OCI-LY1 (cell line): ENCODE data around the gene SLC35F5.

Experiments used
- H2AFZ ChIP-seq: fragments of 200-600 bp; sonication (generic), shearing (Covaris generic); 2 replicates; pipeline ENCODE4 v1.6.0; 2014; ENCODE audit warnings: antibody characterized with exemption, mild to moderate bottlenecking, low read length
- H3F3A ChIP-seq: fragments of 200-600 bp; sonication (generic), shearing (Covaris generic); 2 replicates; pipeline ENCODE4 v1.6.0; 2014; ENCODE audit warnings: mild to moderate bottlenecking, antibody characterized with exemption, low read length, moderate library complexity; ENCODE audit not compliant: insufficient read depth
- H3K27ac ChIP-seq: fragments of 200-600 bp; sonication (generic); 2 replicates; pipeline ENCODE4 v1.5.1; 2014; ENCODE audit warnings: low read length, mixed run types, mild to moderate bottlenecking, low read depth; ENCODE audit not compliant: poor library complexity, severe bottlenecking
- H3K27me3 ChIP-seq: fragments of 200-600 bp; sonication (generic); 2 replicates; pipeline ENCODE4 v1.6.0; 2014; ENCODE audit warnings: antibody characterized with exemption, mild to moderate bottlenecking, low read length, moderate library complexity; ENCODE audit not compliant: insufficient read depth
- H3K36me3 ChIP-seq: fragments of 200-600 bp; sonication (generic); 2 replicates; pipeline ENCODE4 v1.6.1; 2014; ENCODE audit warnings: mild to moderate bottlenecking, antibody characterized with exemption, low read length, moderate library complexity, mixed read lengths; ENCODE audit not compliant: insufficient read depth
- H3K4me1 ChIP-seq: fragments of 200-600 bp; sonication (generic); 2 replicates; pipeline ENCODE4 v1.5.1; 2014; ENCODE audit warnings: mild to moderate bottlenecking, low read length, moderate library complexity; ENCODE audit not compliant: insufficient read depth, severe bottlenecking
- H3K4me2 ChIP-seq: fragments of 200-600 bp; sonication (generic), shearing (Covaris generic); 2 replicates; pipeline ENCODE4 v1.6.1; 2014; ENCODE audit warnings: low read length
- H3K4me3 ChIP-seq: fragments of 200-600 bp; sonication (generic); 2 replicates; pipeline ENCODE4 v1.5.1; 2014; ENCODE audit warnings: low read length, low read depth, mild to moderate bottlenecking, mixed read lengths; ENCODE audit not compliant: poor library complexity, severe bottlenecking
- H3K79me2 ChIP-seq: fragments of 200-600 bp; shearing (Covaris generic); 2 replicates; pipeline ENCODE4 v1.6.1; 2016; ENCODE audit warnings: mixed run types, low read length, mixed read lengths; ENCODE audit not compliant: insufficient read depth
- H3K9ac ChIP-seq: fragments of 200-600 bp; sonication (generic), shearing (Covaris generic); 2 replicates; pipeline ENCODE4 v1.6.1; 2014; ENCODE audit warnings: mild to moderate bottlenecking, low read length, mixed read lengths
- H3K9me2 ChIP-seq: fragments of 200-600 bp; sonication (generic), shearing (Covaris generic); 2 replicates; pipeline ENCODE4 v1.6.1; 2014; ENCODE audit warnings: low read depth, mild to moderate bottlenecking, low read length, mixed read lengths
- H3K9me3 ChIP-seq: fragments of 200-600 bp; shearing (Covaris generic); 2 replicates; pipeline ENCODE4 v1.6.1; 2014; ENCODE audit warnings: low read length, mixed read lengths
- H4K20me1 ChIP-seq: fragments of 200-600 bp; sonication (generic), shearing (Covaris generic); 2 replicates; pipeline ENCODE4 v1.6.0; 2016; ENCODE audit warnings: mild to moderate bottlenecking, low read length; ENCODE audit not compliant: insufficient read depth
- EZH2 ChIP-seq: fragments of 200-600 bp; sonication (generic), shearing (Covaris generic); IDR thresholded peaks from 2 replicates; pipeline ENCODE4 v1.8.0; 2017; ENCODE audit warnings: borderline replicate concordance, mixed run types, mild to moderate bottlenecking, antibody characterized with exemption, low read length, moderate library complexity, mixed read lengths
- TF ChIP-seq, protein P1 (sequence below): fragments of 200-600 bp; sonication (generic), shearing (Covaris generic); IDR thresholded peaks from 2 replicates; pipeline ENCODE4 v1.5.1; 2017; ENCODE audit warnings: mild to moderate bottlenecking, antibody characterized with exemption, low read length, moderate library complexity, mixed read lengths

The SLC35F5 gene

DNA sequence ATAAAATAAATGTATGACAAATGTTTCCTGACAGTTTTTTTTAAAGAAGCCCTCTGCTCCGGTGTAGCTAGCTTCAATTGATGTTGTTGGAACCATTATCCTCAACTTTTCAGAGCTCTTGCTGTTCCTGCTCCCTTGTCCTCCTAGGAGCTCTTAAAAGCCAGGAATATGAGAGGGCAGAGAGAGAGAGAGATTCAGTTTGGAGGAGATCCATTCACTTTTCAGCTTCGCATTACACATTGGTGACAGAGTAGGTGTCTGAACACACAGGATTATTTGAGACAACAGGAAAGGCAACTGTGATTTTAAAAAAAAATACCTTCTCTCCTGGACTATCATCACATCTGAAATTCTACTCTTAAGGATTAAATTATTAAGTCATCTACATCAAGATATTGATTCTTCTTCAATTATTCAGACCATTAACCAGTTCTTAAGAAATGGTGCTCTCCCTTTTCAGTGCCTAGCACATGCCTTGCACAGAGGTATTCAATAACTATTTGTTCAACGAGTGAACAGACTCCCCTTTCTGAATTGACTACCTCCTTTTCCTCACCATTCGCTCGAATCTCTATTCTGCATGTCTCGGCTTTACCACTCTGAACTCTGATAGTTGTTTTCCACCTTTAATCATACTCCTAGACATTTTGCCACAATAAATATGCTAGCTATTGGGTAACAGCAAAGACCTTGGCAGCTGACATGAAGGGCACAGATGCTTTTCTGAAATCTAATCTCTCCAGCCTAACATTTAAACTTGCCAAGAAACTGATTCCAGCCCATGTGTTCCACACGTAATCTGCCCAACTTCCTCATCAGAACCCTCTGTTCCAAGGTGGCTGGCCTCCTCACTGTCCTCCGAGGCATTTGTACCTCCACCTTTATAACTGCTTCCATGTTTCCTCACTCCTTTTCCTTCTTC lies 28.6 kb upstream of the SLC35F5 start:
- H3K9me2 ChIP-seq: no peaks in the 10 kb centered on the region
- no peaks in the 10 kb centered on the region for H3F3A ChIP-seq
- H3K27ac ChIP-seq: no peak overlapping the region
- H3K4me1 ChIP-seq: peaks cover 10% of the 10 kb centered on the region
- no peak overlapping the region for H3K4me3 ChIP-seq
- H3K9ac ChIP-seq: no peak overlapping the region
- no peaks in the 10 kb centered on the region for H3K36me3 ChIP-seq
- H3K27me3 ChIP-seq: no peaks in the 10 kb centered on the region
- H3K79me2 ChIP-seq: no peaks in the 10 kb centered on the region
- no peaks in the 10 kb centered on the region for H3K9me3 ChIP-seq
- H4K20me1 ChIP-seq: no peaks in the 10 kb centered on the region
- no peak overlapping the region for H2AFZ ChIP-seq
- no peak for TF ChIP-seq EZH2
- TF ChIP-seq, protein P1, sequence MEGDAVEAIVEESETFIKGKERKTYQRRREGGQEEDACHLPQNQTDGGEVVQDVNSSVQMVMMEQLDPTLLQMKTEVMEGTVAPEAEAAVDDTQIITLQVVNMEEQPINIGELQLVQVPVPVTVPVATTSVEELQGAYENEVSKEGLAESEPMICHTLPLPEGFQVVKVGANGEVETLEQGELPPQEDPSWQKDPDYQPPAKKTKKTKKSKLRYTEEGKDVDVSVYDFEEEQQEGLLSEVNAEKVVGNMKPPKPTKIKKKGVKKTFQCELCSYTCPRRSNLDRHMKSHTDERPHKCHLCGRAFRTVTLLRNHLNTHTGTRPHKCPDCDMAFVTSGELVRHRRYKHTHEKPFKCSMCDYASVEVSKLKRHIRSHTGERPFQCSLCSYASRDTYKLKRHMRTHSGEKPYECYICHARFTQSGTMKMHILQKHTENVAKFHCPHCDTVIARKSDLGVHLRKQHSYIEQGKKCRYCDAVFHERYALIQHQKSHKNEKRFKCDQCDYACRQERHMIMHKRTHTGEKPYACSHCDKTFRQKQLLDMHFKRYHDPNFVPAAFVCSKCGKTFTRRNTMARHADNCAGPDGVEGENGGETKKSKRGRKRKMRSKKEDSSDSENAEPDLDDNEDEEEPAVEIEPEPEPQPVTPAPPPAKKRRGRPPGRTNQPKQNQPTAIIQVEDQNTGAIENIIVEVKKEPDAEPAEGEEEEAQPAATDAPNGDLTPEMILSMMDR: no peak
- H3K4me2 ChIP-seq: no peak overlapping the region

DNA sequence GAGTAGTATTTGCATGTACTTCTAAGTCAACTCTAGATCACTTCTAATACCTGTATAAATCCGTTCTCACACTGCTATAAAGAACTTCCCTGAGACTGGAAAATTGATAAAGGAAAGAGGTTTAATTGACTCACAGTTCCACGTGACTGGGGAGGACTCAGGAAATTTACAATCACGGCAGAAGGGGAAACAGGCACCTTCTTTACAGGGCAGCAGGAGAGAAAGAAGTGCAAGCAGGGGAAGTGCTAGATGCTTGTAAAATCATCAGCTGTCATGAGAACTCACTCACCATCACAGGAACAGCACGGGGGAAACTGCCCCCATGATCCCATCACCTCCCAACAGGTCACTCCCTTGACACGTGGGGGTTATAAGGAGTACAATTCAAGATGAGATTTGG lies 24.0 kb upstream of the SLC35F5 start:
- H2AFZ ChIP-seq: peak overlapping the region; percentile 94
- H3K36me3 ChIP-seq: no peaks in the 10 kb centered on the region
- no peak for TF ChIP-seq EZH2
- TF ChIP-seq, protein P1: no peak
- peaks cover 12% of the 10 kb centered on the region for H3K4me1 ChIP-seq
- no peaks in the 10 kb centered on the region for H3F3A ChIP-seq
- H3K9me3 ChIP-seq: no peaks in the 10 kb centered on the region
- H3K4me3 ChIP-seq: peak overlapping the region; percentile 25
- no peak overlapping the region for H3K27ac ChIP-seq
- no peaks in the 10 kb centered on the region for H4K20me1 ChIP-seq
- no peaks in the 10 kb centered on the region for H3K27me3 ChIP-seq
- no peaks in the 10 kb centered on the region for H3K9me2 ChIP-seq
- H3K79me2 ChIP-seq: no peaks in the 10 kb centered on the region
- H3K4me2 ChIP-seq: peak overlapping the region; percentile 48
- H3K9ac ChIP-seq: no peak overlapping the region; the same call in 1 of the 2 replicates

DNA sequence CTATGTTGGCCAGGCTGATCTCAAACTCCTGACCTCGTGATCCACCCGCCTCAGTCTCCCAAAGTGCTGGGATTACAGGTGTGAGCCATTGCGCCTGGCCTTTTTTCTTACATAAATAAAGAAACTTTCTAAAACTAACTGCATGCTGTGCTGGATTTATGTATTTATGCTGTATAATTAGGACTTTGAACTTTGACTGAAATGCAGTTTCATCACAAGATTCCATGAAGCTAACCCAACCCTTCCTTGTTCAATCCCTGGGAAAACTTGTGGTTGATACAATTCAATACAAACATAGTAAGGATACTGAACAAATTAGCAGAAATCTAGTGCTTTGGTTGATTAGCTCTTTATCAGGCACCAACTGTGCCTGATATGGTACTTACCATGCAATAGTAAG lies 20.9 kb upstream of the SLC35F5 start:
- no peaks in the 10 kb centered on the region for H3K27me3 ChIP-seq
- H3K4me1 ChIP-seq: peaks cover 21% of the 10 kb centered on the region
- H3K4me2 ChIP-seq: no peak overlapping the region
- no peaks in the 10 kb centered on the region for H3K9me2 ChIP-seq
- H3K27ac ChIP-seq: no peak overlapping the region
- TF ChIP-seq, protein P1: no peak
- no peak for TF ChIP-seq EZH2
- H4K20me1 ChIP-seq: no peaks in the 10 kb centered on the region
- H3K9ac ChIP-seq: no peak overlapping the region
- H3K36me3 ChIP-seq: no peaks in the 10 kb centered on the region
- no peak overlapping the region for H3K4me3 ChIP-seq
- no peaks in the 10 kb centered on the region for H3K9me3 ChIP-seq
- no peaks in the 10 kb centered on the region for H3K79me2 ChIP-seq
- H3F3A ChIP-seq: no peaks in the 10 kb centered on the region
- H2AFZ ChIP-seq: no peak overlapping the region
